ENCODE measurements around the gene NHERF2. TPM values are rescaled to one million over a fixed set of nuclear protein-coding genes. Genes with fewer than 3 reads are reported as not detected.

NHERF2 gene
- total RNA-seq, 1 donor from 2014 or later, result 3.0 TPM

DNA sequence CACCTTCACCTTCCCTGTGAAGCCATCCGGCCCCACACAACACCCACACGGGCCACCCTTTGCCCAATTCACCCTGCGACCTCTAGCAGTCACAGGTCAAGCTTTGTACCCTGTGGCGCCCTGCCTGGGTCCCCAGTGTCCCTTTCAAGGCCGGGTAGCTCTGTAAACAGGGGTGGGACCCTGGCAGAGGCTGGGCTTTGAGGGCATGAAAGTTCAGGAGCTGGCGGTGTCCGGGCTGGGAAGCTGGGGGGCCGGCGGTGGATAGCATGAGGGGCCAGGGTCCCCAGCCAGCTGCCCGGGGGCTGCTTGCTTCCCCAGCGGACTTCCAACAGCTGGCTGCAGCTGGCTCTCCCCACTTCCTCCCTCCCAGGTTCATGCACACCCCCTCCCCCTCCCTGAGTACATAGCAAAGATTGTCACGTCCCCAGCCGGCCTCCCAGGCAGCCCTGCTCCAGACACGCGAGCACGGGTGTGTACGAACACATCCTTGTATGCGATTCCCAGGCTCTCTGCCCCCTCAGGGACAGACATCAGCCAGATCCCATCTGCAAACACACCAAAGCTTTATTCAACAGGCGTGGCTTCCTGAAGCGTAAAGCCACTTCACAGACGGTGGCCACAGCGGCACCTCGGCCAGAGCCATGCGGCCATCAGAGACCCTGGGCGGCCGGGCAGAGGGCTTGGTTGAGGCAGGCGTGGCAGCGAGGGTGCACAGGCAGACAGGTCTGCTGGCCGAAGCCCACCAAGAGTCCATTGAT, 12.8 kb downstream of the NHERF2 start:
- Mint-ChIP-seq H3K4me1 (peaks cover 3% of the 10 kb centered on the region), H3K27ac (peak overlapping the region; percentile 53), H3K4me3 (peak overlapping the region; percentile 10), H3K27me3 (ENCODE audit: insufficient read depth, low read depth) (peaks cover 2% of the 10 kb centered on the region), H3K9me3 (no peaks in the 10 kb centered on the region), H3K36me3 (no peaks in the 10 kb centered on the region)
- Histone ChIP-seq H3K4me3 (no peak overlapping the region), H3K27me3 (no peaks in the 10 kb centered on the region), H3K4me2 (no peak overlapping the region), H3K27ac (no peak overlapping the region), H3K9ac (no peak overlapping the region), H2AFZ (replicated peaks) (no peak overlapping the region), H3F3A (ENCODE audit: low read depth) (no peaks in the 10 kb centered on the region), H3K4me1 (peaks cover 6% of the 10 kb centered on the region), H3K36me3 (no peaks in the 10 kb centered on the region), H3K79me2 (ENCODE audit: low read depth) (no peaks in the 10 kb centered on the region), H3K9me3 (ENCODE audit: low read depth) (no peaks in the 10 kb centered on the region), H4K20me1 (ENCODE audit: low read depth) (no peaks in the 10 kb centered on the region)
- TF ChIP-seq EZH2phosphoT487 (IDR thresholded peaks at IDR 0.05) (no peak), EZH2 (IDR thresholded peaks at IDR 0.05) (no peak)
- TF ChIP-seq, protein P1, sequence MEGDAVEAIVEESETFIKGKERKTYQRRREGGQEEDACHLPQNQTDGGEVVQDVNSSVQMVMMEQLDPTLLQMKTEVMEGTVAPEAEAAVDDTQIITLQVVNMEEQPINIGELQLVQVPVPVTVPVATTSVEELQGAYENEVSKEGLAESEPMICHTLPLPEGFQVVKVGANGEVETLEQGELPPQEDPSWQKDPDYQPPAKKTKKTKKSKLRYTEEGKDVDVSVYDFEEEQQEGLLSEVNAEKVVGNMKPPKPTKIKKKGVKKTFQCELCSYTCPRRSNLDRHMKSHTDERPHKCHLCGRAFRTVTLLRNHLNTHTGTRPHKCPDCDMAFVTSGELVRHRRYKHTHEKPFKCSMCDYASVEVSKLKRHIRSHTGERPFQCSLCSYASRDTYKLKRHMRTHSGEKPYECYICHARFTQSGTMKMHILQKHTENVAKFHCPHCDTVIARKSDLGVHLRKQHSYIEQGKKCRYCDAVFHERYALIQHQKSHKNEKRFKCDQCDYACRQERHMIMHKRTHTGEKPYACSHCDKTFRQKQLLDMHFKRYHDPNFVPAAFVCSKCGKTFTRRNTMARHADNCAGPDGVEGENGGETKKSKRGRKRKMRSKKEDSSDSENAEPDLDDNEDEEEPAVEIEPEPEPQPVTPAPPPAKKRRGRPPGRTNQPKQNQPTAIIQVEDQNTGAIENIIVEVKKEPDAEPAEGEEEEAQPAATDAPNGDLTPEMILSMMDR (IDR thresholded peaks at IDR 0.05), result no peak
- no peak for DNase-seq (ENCODE audit: low spot score)

DNA sequence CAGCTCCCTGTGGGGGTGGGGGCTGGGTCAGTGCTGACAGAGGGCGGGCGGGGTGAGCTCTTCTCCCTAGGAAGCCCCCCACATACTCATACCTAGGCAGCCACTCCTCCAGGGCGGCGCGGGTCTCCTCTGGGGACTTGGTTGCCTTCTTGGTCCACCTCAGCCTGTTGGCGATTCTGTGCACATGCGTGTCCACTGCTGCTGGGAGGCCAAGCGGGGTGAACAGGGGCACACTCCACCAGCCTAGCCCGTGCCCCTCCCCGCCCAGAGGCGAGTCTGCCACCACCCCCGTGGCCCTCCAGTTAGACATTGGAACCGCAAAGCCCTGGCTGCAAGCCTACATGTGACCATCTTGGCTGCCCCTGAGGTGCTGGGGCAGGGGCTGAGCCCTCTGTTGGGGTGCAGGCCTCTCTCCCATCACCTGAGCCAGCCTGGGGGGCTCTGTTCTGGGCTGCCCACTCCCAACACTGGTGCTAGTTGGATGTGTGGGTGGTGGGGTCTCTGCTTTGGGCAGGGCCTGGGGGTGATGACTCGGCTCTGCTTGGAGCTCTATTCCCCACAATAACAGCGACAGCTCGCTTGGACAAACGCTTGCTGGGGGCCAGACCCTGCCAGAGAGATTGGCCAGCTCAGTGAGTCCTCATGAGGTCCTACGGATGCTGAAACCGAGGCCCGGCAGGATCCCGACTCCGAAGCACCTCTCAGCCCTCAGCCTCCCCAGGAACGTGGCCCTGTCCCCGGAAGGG, 13.5 kb downstream of the NHERF2 start:
- Mint-ChIP-seq H3K27me3 (ENCODE audit: insufficient read depth, low read depth) (peaks cover 2% of the 10 kb centered on the region), H3K27ac (no peak overlapping the region), H3K4me1 (peaks cover 3% of the 10 kb centered on the region), H3K4me3 (no peak overlapping the region), H3K9me3 (no peaks in the 10 kb centered on the region), H3K36me3 (no peaks in the 10 kb centered on the region)
- no peaks in the 10 kb centered on the region for H3K27me3 ChIP-seq
- DNase-seq (ENCODE audit: low spot score), result no peak
- H3K27ac ChIP-seq, result no peak overlapping the region
- H3K4me1 ChIP-seq, result peaks cover 6% of the 10 kb centered on the region
- H3F3A ChIP-seq (ENCODE audit: low read depth), result no peaks in the 10 kb centered on the region
- H3K36me3 ChIP-seq, result no peaks in the 10 kb centered on the region
- no peak overlapping the region for H3K4me2 ChIP-seq
- H4K20me1 ChIP-seq (ENCODE audit: low read depth), result no peaks in the 10 kb centered on the region
- no peaks in the 10 kb centered on the region for H3K9me3 ChIP-seq (ENCODE audit: low read depth)
- TF ChIP-seq, protein P1 (IDR thresholded peaks at IDR 0.05), result no peak
- TF ChIP-seq EZH2phosphoT487 (IDR thresholded peaks at IDR 0.05), result no peak
- TF ChIP-seq EZH2 (IDR thresholded peaks at IDR 0.05), result no peak
- no peak overlapping the region for H2AFZ ChIP-seq (replicated peaks)
- no peak overlapping the region for H3K9ac ChIP-seq
- no peaks in the 10 kb centered on the region for H3K79me2 ChIP-seq (ENCODE audit: low read depth)
- H3K4me3 ChIP-seq, result no peak overlapping the region

DNA sequence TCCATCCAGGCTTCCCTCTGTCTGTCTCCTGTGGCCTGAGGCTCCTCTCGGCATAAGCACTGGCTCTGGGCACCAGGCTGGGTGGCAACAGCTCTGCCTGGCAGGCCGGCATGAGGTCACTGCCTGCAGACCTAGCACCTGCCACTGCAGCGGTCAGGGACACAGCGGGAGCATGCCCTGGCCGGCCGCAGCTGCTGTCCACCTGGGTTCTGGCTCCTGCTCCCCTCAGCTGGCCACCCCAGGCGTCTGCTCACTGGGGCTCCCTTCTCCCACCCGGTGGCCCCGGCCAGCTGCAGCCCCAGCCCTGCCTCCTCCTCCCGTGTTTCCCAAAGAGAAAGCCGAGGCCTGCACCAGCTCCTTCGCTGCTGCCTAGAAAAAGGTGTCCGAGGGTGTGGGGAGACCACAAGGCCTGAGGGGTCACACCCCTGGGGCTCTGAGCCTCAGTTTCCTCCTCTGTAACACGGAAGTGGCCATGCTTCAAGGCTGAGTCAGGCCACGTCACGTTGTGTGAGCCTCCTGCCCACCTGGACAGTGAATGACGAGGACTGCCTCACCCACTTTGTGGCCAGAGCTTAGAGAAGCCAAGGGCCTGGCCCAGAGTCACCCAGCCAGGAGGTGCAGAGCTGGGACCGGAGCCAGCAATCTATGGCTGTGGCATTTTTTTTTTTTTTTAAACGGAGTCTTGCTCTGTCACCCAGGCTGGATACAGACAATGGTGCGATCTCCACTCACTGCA, 14.3 kb downstream of the NHERF2 start:
- Mint-ChIP-seq H3K36me3 (no peaks in the 10 kb centered on the region), H3K4me1 (peaks cover 3% of the 10 kb centered on the region), H3K27me3 (ENCODE audit: insufficient read depth, low read depth) (peaks cover 2% of the 10 kb centered on the region), H3K9me3 (no peaks in the 10 kb centered on the region), H3K4me3 (no peak overlapping the region), H3K27ac (no peak overlapping the region)
- Histone ChIP-seq H3K9me3 (ENCODE audit: low read depth) (no peaks in the 10 kb centered on the region), H3K36me3 (no peaks in the 10 kb centered on the region), H3K27ac (no peak overlapping the region), H3K4me2 (no peak overlapping the region), H3K79me2 (ENCODE audit: low read depth) (no peaks in the 10 kb centered on the region), H3F3A (ENCODE audit: low read depth) (no peaks in the 10 kb centered on the region), H2AFZ (replicated peaks) (no peak overlapping the region), H3K9ac (no peak overlapping the region), H3K4me1 (peaks cover under 1% of the 10 kb centered on the region), H4K20me1 (ENCODE audit: low read depth) (no peaks in the 10 kb centered on the region), H3K4me3 (no peak overlapping the region), H3K27me3 (no peaks in the 10 kb centered on the region)
- TF ChIP-seq, protein P1 (IDR thresholded peaks at IDR 0.05), result no peak
- no peak for TF ChIP-seq EZH2 (IDR thresholded peaks at IDR 0.05)
- TF ChIP-seq EZH2phosphoT487 (IDR thresholded peaks at IDR 0.05), result no peak
- no peak for DNase-seq (ENCODE audit: low spot score)
